HEK293 (cell line): ENCODE data around the gene SLC6A11.

Source experiments
- CTCF ChIA-PET: fragments of 350-600 bp; formaldehyde crosslinking; extraction: SDS; loops from one replicate; lab custom pipeline; 2021; ENCODE audit warnings: antibody characterized with exemption; lab: Yijun Ruan, JAX
- POLR2A ChIA-PET: fragments of 300-600 bp; formaldehyde crosslinking; extraction: SDS; loops from one replicate; lab custom pipeline; 2020; ENCODE audit warnings: antibody characterized with exemption, inconsistent platforms; lab: Yijun Ruan, JAX
- H3K27ac ChIP-seq: fragments of 200-500 bp; sonication (Bioruptor generic); 2 replicates; pipeline ENCODE4 v1.5.1; 2014; ENCODE audit warnings: low read depth, low read length, control low read depth, inconsistent platforms; ENCODE audit errors: extremely low read depth
- H3K36me3 ChIP-seq, 2 experiments: fragments of 200-500 bp in 1 of 2; sonication (Bioruptor generic) in 1 of 2; 1 replicate in 1 of 2; 2 replicates in 1 of 2; pipeline ENCODE4 v1.5.1; 2014 to 2017; ENCODE audit warnings: inconsistent platforms in 2 of 2, low read length in 2 of 2; ENCODE audit not compliant: control insufficient read depth in 2 of 2, insufficient read depth in 1 of 2
- H3K4me1 ChIP-seq: fragments of 200-500 bp; sonication (Bioruptor generic); 2 replicates; pipeline ENCODE4 v1.5.1; 2014; ENCODE audit warnings: mild to moderate bottlenecking, low read length, inconsistent platforms; ENCODE audit not compliant: control insufficient read depth, insufficient read depth
- H3K4me3 ChIP-seq: 2 replicates; pipeline ENCODE4 v1.5.1; 2011; ENCODE audit warnings: low read depth, mild to moderate bottlenecking, control low read depth, low read length, moderate library complexity
- H3K9me3 ChIP-seq: fragments of 200-500 bp; sonication (Bioruptor generic); 2 replicates; pipeline ENCODE4 v1.5.1; 2014; ENCODE audit warnings: low read depth, low read length, inconsistent platforms; ENCODE audit not compliant: control insufficient read depth, insufficient read depth
- EGR2 ChIP-seq: fragments of 450-650 bp; formaldehyde crosslinking; IDR thresholded peaks from 2 replicates; pipeline ENCODE4 v1.5.1; 2016; ENCODE audit warnings: low read depth, missing biosample characterization, missing genetic modification characterization
- GFI1B ChIP-seq: fragments of 450-650 bp; formaldehyde crosslinking; IDR thresholded peaks from 2 replicates; pipeline ENCODE4 v1.5.1; 2016; ENCODE audit warnings: missing biosample characterization, missing genetic modification characterization
- OSR2 ChIP-seq: fragments of 450-650 bp; formaldehyde crosslinking; IDR thresholded peaks from 2 replicates; pipeline ENCODE4 v1.5.1; 2016; ENCODE audit warnings: missing biosample characterization, missing genetic modification characterization
- ZEB2 ChIP-seq: fragments of 450-650 bp; formaldehyde crosslinking; IDR thresholded peaks from 2 replicates; pipeline ENCODE4 v1.5.1; 2016; ENCODE audit warnings: missing biosample characterization, missing genetic modification characterization
- ZIC2 ChIP-seq: fragments of 450-650 bp; formaldehyde crosslinking; IDR thresholded peaks from 2 replicates; pipeline ENCODE4 v1.5.1; 2016; ENCODE audit warnings: missing biosample characterization, missing genetic modification characterization
- ZNF114 ChIP-seq: fragments of 450-650 bp; formaldehyde crosslinking; IDR thresholded peaks from 2 replicates; pipeline ENCODE4 v1.5.0; 2017; ENCODE audit warnings: missing biosample characterization, missing genetic modification characterization
- ZNF133 ChIP-seq: fragments of 450-650 bp; formaldehyde crosslinking; IDR thresholded peaks from 2 replicates; pipeline ENCODE4 v1.5.1; 2016; ENCODE audit warnings: missing biosample characterization, missing genetic modification characterization
- ZNF140 ChIP-seq: fragments of 450-650 bp; formaldehyde crosslinking; IDR thresholded peaks from 2 replicates; pipeline ENCODE4 v1.5.1; 2016; ENCODE audit warnings: missing biosample characterization, missing genetic modification characterization
- ZNF2 ChIP-seq: fragments of 450-650 bp; formaldehyde crosslinking; IDR thresholded peaks from 2 replicates; pipeline ENCODE4 v1.5.1; 2016; ENCODE audit warnings: missing biosample characterization, missing genetic modification characterization
- ZNF221 ChIP-seq: fragments of 450-650 bp; formaldehyde crosslinking; IDR thresholded peaks from 2 replicates; pipeline ENCODE4 v1.5.1; 2017; ENCODE audit warnings: missing biosample characterization, missing genetic modification characterization, borderline replicate concordance
- ZNF302 ChIP-seq: fragments of 450-650 bp; formaldehyde crosslinking; IDR thresholded peaks from 2 replicates; pipeline ENCODE4 v1.5.1; 2016; ENCODE audit warnings: missing biosample characterization, missing genetic modification characterization, low read depth
- ZNF341 ChIP-seq: fragments of 450-650 bp; formaldehyde crosslinking; IDR thresholded peaks from 2 replicates; pipeline ENCODE4; 2016; ENCODE audit warnings: low read depth, missing biosample characterization, missing genetic modification characterization
- ZNF354C ChIP-seq: fragments of 450-650 bp; formaldehyde crosslinking; IDR thresholded peaks from 2 replicates; pipeline ENCODE4 v1.5.1; 2016; ENCODE audit warnings: missing biosample characterization, missing genetic modification characterization, low read depth, borderline replicate concordance
- ZNF585B ChIP-seq: fragments of 450-650 bp; formaldehyde crosslinking; IDR thresholded peaks from 2 replicates; pipeline ENCODE4 v1.5.1; 2016; ENCODE audit warnings: missing biosample characterization, missing genetic modification characterization
- ZNF677 ChIP-seq: fragments of 450-650 bp; IDR thresholded peaks from 2 replicates; pipeline ENCODE4 v1.5.0; 2018; ENCODE audit warnings: missing biosample characterization, mild to moderate bottlenecking, missing genetic modification characterization, moderate library complexity
- ZNF701 ChIP-seq: fragments of 450-650 bp; formaldehyde crosslinking; IDR thresholded peaks from 2 replicates; pipeline ENCODE4 v1.5.1; 2016; ENCODE audit warnings: missing biosample characterization, missing genetic modification characterization
- ZNF837 ChIP-seq: fragments of 450-650 bp; formaldehyde crosslinking; IDR thresholded peaks from 2 replicates; pipeline ENCODE4 v1.5.1; 2016; ENCODE audit warnings: missing biosample characterization, missing genetic modification characterization
- TF ChIP-seq, protein P1 (sequence below): fragments of 450-650 bp; formaldehyde crosslinking; IDR thresholded peaks from 2 replicates; pipeline ENCODE4 v1.5.1; 2016; ENCODE audit warnings: missing biosample characterization, missing genetic modification characterization
- TF ChIP-seq, protein P2 (sequence below): fragments of 450-650 bp; formaldehyde crosslinking; IDR thresholded peaks from 2 replicates; pipeline ENCODE4 v1.5.1; 2016; ENCODE audit warnings: missing biosample characterization, missing genetic modification characterization, low read depth
- TF ChIP-seq, protein P3 (sequence below): fragments of 450-650 bp; formaldehyde crosslinking; IDR thresholded peaks from 2 replicates; pipeline ENCODE4 v1.5.1; 2016; ENCODE audit warnings: missing biosample characterization, missing genetic modification characterization
- TF ChIP-seq, protein P4 (sequence below): fragments of 450-650 bp; IDR thresholded peaks from 2 replicates; pipeline ENCODE4 v1.5.1; 2018; ENCODE audit warnings: missing biosample characterization, missing genetic modification characterization
- TF ChIP-seq, protein P5 (sequence below): fragments of 450-650 bp; formaldehyde crosslinking; IDR thresholded peaks from 2 replicates; pipeline ENCODE4 v1.5.1; 2017; ENCODE audit warnings: missing biosample characterization, missing genetic modification characterization

The SLC6A11 gene

DNA sequence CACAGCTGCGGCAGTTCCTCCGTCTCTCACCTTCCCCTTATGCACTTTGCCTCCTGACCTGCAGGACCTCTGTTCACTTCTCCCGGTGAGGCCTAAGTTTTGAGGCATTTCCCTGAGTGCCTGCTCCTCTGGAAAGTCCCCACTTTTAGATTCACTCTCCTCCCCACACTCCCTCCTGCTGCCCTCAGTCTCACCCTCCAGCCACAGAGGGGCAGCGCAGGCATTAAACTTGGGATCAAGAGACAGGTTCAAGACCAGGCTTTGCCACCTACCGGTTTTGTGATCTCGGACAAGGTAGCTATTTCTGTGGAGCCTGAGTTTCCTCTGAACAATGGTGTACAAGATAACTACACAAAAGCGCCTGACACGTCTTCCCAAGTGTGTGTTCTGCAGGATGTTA is 19.4 kb downstream of the SLC6A11 start:
- no peak for TF ChIP-seq ZNF2
- TF ChIP-seq, protein P1, sequence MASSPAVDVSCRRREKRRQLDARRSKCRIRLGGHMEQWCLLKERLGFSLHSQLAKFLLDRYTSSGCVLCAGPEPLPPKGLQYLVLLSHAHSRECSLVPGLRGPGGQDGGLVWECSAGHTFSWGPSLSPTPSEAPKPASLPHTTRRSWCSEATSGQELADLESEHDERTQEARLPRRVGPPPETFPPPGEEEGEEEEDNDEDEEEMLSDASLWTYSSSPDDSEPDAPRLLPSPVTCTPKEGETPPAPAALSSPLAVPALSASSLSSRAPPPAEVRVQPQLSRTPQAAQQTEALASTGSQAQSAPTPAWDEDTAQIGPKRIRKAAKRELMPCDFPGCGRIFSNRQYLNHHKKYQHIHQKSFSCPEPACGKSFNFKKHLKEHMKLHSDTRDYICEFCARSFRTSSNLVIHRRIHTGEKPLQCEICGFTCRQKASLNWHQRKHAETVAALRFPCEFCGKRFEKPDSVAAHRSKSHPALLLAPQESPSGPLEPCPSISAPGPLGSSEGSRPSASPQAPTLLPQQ (tag by site-specific recombination), result no peak
- TF ChIP-seq ZNF701 (tag by site-specific recombination), result no peak
- TF ChIP-seq ZNF341 (tag by site-specific recombination), result no peak
- TF ChIP-seq, protein P2, sequence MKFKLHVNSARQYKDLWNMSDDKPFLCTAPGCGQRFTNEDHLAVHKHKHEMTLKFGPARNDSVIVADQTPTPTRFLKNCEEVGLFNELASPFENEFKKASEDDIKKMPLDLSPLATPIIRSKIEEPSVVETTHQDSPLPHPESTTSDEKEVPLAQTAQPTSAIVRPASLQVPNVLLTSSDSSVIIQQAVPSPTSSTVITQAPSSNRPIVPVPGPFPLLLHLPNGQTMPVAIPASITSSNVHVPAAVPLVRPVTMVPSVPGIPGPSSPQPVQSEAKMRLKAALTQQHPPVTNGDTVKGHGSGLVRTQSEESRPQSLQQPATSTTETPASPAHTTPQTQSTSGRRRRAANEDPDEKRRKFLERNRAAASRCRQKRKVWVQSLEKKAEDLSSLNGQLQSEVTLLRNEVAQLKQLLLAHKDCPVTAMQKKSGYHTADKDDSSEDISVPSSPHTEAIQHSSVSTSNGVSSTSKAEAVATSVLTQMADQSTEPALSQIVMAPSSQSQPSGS, result no peak
- no peak for TF ChIP-seq ZNF677
- TF ChIP-seq OSR2 (tag by site-specific recombination), result no peak
- no peak for TF ChIP-seq ZNF354C (tag by site-specific recombination)
- TF ChIP-seq EGR2 (tag by site-specific recombination), result no peak
- TF ChIP-seq, protein P3, sequence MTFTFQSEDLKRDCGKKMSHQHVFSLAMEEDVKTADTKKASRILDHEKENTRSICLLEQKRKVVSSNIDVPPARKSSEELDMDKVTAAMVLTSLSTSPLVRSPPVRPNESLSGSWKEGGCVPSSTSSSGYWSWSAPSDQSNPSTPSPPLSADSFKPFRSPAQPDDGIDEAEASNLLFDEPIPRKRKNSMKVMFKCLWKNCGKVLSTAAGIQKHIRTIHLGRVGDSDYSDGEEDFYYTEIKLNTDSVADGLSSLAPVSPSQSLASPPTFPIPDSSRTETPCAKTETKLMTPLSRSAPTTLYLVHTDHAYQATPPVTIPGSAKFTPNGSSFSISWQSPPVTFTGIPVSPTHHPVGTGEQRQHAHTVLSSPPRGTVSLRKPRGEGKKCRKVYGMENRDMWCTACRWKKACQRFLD (tag by site-specific recombination), result no peak
- no peak for TF ChIP-seq GFI1B (tag by site-specific recombination)
- no peak for TF ChIP-seq ZNF302 (tag by site-specific recombination)
- TF ChIP-seq ZNF221, result no peak
- no peak for TF ChIP-seq ZNF140 (tag by site-specific recombination)
- no peak for TF ChIP-seq ZIC2 (tag by site-specific recombination)
- TF ChIP-seq ZEB2 (tag by site-specific recombination), result no peak
- ChIA-PET CTCF (interaction anchor here (0.6 to 1.0 kb wide), 4 partner anchors 22 to 109 kb away, joined by 3 read pairs; no protein-coding TSS in a partner anchor), POLR2A (no interaction called here)
- Histone ChIP-seq H3K9me3 (no peaks in the 10 kb centered on the region), H3K36me3 (no peaks in the 10 kb centered on the region), H3K27ac (no peak overlapping the region), H3K4me1 (no peaks in the 10 kb centered on the region), H3K4me3 (no peak overlapping the region)

DNA sequence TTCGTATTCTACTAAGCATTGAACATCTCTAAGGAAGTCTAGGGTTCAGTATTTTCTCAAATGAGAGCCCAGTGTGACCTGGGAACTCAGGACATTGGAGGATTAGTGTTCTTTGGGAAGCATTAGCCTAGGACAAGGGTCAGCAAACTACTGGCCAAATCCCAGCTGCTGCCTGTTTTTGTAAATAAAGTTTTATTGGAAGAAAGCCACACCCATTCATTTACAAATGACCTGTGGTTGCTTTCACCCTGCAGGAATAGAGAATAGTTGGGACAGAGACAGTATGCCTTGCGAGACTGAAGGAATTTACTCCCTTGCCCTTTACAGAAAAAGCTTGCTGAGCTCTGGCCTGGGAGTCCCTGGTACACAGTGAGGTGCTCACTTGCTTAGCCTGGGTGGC is 20.6 kb downstream of the SLC6A11 start:
- ChIA-PET POLR2A (no interaction called here), CTCF (interaction anchor here (0.6 to 1.1 kb wide), 3 partner anchors 35 to 49 kb away, joined by 3 to 5 read pairs (median 3); no protein-coding TSS in a partner anchor)

More for the DNA sequence above, 20.6 kb downstream of the SLC6A11 start:
- no peak overlapping the region for H3K27ac ChIP-seq
- TF ChIP-seq, protein P4, sequence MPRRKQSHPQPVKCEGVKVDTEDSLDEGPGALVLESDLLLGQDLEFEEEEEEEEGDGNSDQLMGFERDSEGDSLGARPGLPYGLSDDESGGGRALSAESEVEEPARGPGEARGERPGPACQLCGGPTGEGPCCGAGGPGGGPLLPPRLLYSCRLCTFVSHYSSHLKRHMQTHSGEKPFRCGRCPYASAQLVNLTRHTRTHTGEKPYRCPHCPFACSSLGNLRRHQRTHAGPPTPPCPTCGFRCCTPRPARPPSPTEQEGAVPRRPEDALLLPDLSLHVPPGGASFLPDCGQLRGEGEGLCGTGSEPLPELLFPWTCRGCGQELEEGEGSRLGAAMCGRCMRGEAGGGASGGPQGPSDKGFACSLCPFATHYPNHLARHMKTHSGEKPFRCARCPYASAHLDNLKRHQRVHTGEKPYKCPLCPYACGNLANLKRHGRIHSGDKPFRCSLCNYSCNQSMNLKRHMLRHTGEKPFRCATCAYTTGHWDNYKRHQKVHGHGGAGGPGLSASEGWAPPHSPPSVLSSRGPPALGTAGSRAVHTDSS, result no peak
- TF ChIP-seq, protein P5, sequence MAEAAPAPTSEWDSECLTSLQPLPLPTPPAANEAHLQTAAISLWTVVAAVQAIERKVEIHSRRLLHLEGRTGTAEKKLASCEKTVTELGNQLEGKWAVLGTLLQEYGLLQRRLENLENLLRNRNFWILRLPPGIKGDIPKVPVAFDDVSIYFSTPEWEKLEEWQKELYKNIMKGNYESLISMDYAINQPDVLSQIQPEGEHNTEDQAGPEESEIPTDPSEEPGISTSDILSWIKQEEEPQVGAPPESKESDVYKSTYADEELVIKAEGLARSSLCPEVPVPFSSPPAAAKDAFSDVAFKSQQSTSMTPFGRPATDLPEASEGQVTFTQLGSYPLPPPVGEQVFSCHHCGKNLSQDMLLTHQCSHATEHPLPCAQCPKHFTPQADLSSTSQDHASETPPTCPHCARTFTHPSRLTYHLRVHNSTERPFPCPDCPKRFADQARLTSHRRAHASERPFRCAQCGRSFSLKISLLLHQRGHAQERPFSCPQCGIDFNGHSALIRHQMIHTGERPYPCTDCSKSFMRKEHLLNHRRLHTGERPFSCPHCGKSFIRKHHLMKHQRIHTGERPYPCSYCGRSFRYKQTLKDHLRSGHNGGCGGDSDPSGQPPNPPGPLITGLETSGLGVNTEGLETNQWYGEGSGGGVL (tag by site-specific recombination), result no peak
- TF ChIP-seq ZNF837 (tag by site-specific recombination), result no peak
- TF ChIP-seq ZNF585B, result no peak
- TF ChIP-seq ZNF133 (tag by site-specific recombination), result no peak
- TF ChIP-seq ZNF114 (tag by site-specific recombination), result no peak
- H3K4me3 ChIP-seq, result no peak overlapping the region
- H3K9me3 ChIP-seq, result no peaks in the 10 kb centered on the region
- no peaks in the 10 kb centered on the region for H3K4me1 ChIP-seq
- H3K36me3 ChIP-seq, result no peaks in the 10 kb centered on the region
